ENCODE measurements around the gene TRIM29.
A peak's percentile ranks its signal among the peaks of the same experiment; 100 is the strongest.

TRIM29 gene

DNA sequence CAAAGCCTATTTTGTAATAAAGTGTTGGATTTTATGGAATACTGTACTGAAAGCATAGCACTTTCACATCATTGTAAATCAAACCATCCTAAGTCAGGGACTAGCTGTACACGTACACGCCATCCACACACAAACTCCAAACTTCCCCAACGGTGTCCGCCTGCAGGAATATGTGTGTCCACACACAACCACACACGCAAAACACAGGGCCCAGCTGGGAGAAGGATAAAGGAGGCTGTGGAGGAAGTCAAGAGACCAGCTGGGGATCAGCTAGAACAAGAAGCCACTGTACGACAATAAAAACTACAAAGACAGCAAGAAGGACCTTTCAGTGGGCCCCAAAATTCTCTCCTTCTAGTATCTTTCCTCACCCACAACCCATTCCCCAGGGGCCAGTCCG lies 1.6 kb downstream of the TRIM29 start:
- no peak for DNase-seq

DNA sequence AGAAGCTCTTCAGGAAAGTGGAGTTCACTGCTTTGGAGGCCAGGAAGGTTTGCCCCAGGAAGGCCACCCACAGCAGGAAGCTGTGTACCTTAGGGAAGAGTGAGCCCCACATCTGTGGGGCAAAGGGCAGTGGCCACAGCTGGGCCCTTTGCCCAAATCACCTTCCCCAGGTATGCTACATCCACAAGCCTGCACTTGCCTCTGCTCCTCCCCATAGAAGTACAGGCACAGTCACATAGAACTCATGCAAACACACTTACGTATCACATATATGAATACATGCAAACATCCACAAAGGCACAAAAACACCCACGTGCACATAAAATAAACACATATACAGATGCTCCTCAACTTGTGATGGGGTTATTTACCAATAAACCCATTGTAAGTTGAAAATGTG lies 2.1 kb downstream of the TRIM29 start:
- DNase-seq, result no peak

DNA sequence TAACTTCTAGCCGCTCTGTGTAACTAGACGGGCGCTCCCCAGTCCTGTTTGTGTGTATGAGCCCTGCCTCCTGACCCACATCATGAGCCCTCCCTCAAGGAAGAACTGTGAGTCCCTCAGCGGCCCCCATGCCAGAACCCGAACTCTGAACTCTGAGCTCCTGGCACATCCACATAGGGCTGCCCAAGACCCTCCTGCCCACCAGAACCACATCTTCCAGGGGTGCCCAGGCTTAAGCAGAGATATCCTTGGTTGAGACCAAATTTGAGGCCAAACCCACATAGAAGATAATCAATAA lies 3.0 kb downstream of the TRIM29 start:
- DNase-seq, result peak in 1 of 2 donors; percentile 8

- peak in 1 of 2 donors; percentile 5 for DNase-seq
Observed at GRCh38 chr11:120134106-120134930, 3.6 kb downstream of the TRIM29 start.

GRCh38 chr11:120133216-120134105 lies 4.5 kb downstream of the TRIM29 start:
- peak in 1 of 2 donors; percentile 8 for DNase-seq

- no peak for DNase-seq
Observed at GRCh38 chr11:120132645-120133185, 5.2 kb downstream of the TRIM29 start.

DNA sequence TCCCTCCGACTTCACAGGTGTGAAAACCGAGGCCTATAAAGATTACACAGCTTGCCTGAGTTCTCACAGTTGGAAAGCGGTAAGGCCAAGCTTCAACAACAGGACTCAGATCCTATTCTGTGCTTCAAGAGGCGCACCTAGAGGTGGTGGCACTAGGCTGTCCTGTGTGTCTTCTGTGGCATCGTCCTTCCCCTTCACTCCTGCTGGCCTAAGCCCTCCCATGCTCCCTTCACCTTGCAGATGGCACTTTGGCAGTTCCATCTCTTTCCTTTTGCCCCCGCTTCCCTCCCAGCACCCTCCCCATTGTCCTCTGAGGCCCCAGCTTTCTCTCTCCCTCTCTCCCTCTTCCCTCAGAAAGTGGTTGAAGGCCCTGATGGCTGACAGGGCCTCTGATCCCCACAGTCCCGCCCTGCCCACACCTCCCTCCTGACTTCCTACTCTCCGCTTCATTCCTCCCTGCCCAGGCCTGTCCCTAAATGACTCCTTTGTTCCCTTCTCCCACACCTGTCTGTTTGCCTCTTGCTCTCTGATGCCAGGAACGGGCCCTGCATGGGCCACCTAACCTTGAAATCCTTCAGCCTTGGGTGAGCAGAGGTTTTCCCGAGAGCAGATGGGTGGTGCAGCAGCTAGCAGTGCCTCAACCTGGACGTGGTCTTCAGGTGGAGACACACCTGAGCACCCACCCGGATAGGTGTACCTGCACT lies 5.8 kb downstream of the TRIM29 start:
- DNase-seq, result peak in 1 of 2 donors; percentile 2

DNA sequence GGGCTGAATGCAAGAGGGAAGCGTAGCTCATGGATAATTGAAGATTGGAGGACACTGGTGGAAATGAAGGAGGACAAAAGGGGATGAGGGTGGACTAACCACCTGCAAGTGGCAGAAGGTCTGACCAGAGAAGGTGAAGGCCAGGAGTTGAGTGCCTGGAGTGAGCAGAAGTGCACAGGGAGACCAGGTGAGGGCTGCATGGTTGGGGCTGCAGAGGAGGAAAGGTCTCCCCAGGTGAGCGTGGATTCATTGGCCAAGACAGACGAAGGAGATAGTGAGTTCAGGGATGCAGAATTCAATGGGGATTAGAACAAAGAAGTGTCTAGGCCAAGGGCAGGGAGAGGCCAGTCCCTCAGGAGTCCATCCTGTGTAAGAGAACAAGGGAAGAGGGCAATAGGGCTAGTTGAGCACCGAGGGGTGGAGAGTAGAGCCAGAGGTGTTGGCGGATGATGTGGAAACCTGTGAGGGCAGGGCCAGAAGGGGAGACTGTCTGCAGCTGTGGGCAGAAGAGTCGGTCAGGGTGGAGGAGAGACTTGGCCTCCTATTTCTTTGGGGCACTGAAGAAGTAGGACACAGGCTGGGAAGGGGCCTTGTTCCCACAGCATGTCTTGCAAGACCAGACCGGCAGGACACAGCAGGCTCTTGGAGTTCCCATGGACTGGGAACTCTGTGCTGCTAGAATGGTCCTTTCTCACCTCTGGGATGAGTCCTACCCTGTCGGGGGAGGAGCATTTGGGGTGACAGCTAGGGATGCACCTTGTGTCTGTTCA lies 6.7 kb downstream of the TRIM29 start:
- DNase-seq, result peak in 1 of 2 donors; percentile 9

DNA sequence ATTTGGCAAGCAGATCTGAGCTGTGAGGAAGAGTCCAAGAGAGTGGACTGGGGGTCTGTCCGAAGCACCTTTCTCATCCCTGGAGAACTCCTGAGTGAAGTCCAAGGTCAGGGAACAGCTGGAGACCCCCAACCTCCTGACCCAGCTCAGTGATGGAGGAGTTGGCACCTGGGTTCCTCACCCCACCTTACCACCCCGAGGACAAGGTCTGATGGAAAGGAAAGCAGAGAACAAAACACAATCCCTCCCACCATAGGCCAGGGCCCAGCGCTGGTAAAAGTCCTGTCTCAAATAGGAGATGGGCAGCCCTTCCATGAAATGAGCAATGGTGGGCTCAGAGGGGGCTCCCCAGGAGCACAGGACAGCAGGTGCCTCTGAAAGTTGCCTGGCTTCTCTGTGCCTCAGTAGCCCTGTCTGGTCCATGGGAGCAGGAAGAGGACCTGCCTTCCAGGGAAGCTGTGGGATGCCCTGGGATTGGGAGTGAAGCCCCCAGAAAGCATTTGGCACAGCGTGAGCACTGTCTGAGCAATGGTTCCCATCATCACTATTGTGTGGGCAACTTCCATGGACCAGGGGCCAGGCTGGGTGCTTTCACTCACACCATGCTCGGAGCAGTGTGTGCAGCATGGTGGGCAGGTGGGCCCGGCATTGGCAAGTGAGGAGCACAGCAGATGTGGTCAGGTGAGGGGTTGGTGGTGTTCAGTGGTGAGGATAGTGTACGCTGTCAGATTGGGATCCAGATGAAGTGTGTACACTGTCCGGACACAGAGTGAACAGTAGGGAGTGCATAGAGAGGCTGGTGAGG lies 7.5 kb downstream of the TRIM29 start:
- DNase-seq, result no peak

DNA sequence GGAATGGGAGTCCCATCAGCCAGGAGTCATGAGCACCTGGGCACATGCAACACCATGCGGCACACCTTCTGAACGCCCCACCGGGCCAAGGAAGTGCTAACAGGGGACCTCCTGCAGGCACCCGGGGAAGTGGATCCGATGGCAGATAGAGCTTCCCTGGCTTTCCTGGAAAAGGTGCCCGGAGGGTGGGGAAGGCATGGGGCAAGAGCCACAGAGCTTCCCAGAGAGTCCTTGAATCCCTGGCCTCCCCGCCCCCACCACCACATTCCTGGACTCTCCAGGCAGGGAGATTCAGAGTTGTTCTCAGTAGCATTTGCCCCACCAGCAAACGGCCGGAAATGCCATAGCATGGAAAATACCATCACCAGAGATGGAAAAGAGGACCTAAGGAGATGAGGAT lies 8.3 kb downstream of the TRIM29 start:
- no peak for DNase-seq

GRCh38 chr11:120128392-120129119 lies 9.4 kb downstream of the TRIM29 start:
- DNase-seq, result no peak

DNA sequence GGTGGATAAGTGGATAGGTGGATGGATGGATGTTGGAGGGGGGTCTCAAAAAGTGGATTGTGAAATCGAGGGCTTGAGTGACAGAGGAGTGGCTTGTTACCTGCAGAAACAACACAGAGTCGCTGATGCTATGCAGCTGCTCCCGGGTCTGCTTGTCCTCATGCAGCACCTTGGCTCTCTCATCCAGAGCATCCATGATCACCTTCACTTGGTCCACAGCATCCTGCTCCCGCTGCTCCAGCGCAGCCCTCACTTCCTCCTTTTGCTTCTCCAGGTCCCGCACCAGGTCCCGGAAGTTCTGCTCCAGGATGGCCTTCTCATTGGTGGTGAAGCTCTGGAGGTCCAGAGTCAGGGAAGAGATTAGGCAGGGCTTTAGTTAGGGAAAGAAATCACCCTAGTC lies 10.7 kb downstream of the TRIM29 start:
- no peak for DNase-seq

DNA sequence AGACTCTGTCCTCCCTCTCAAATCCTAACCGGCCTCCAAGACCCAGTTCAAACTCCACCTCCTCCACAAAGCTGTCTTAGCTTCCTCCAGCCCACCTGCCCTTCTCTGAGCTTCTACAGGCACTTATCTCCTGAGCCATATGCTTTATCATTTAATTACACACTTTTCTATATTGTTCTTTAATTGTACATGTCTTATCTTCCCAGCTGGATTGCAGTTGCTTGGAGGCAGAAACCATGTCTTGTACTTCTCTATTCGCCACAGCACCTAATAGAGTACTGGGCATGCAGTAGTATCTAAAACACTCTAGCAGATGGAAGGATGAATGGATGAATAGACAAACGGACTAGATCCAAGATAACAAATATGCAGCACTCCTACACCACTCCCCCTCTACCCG lies 11.3 kb downstream of the TRIM29 start:
- DNase-seq, result no peak

GRCh38 chr11:120125509-120125908 lies 12.4 kb downstream of the TRIM29 start:
- no peak for DNase-seq

- no peak for DNase-seq
Observed at GRCh38 chr11:120125024-120125423, 12.9 kb downstream of the TRIM29 start.

- DNase-seq, result no peak
Observed at GRCh38 chr11:120124355-120124754, 13.6 kb downstream of the TRIM29 start.

GRCh38 chr11:120123946-120124345 lies 14.0 kb downstream of the TRIM29 start:
- DNase-seq, result no peak

GRCh38 chr11:120122924-120123683 lies 14.8 kb downstream of the TRIM29 start:
- DNase-seq, result no peak

DNA sequence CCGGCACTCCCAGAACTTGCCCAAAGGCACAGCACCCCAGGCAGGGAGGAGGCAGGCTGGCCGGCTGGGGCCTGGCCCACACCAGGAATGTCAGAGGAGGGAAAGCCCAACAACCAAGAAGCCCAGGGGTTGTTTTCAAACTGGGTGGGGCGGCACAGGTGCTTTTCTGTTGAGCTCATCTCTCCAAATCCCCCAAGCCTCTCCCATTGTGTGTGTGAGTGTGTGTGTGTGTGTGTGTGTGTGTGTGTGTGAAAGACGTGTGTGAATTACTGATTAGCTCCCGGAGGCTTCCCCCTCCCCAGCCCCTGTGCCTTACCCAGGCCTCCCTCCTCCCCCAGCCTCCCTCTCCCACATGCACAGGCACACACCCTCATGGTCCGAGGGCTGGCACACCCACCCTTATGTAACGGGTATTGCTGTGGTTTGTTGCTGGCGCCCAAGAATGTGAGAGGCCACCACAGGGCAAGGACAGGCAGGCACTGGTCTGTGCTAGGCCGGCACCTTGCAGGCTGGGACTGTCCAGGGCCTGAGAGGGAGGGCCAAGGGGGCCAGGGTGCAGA lies 15.9 kb downstream of the TRIM29 start:
- DNase-seq, result no peak

DNA sequence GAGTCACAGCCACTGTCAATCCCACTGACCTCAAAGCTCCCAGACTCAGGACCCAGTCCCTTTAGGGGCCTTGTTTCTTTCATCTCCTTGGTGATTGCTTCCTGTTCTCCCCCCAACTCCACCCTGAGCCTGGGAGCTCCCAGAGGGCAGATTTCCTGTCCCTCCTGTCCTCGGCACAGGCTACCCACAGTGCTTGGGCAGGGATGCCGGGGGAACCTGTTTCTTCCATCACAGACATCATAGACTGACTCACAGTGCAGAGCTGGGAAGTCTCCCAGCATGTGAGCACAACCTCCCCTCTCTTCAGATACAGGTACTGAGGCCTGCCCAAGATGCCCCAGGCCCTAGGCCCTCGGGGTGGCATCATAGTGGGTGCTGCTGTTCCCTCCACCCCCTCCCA lies 16.6 kb downstream of the TRIM29 start:
- no peak for DNase-seq

Data from CD4-positive, alpha-beta T cell treated with Interleukin-4 for 1 hour (primary cell).